SK-N-SH treated with all-trans-retinoic acid at 6 μM for 48 hours (cell line): Measurements from ENCODE around the gene PITPNC1.

ENCODE experiments used
- ATAC-seq: fragments of 200-7000 bp; cut with Tn5 transposase; 3 replicates; pipeline ENCODE4 v1.9.1; 2020; ENCODE audit warnings: mild to moderate bottlenecking, moderate library complexity
- ARNTL ChIP-seq: fragments of 450-650 bp; formaldehyde crosslinking; IDR thresholded peaks from 2 replicates; pipeline ENCODE4 v1.5.0; 2020; ENCODE audit warnings: low read depth, mild to moderate bottlenecking, moderate library complexity, borderline replicate concordance
- BACH2 ChIP-seq: fragments of 250-450 bp; sonication (Bioruptor Pico); IDR thresholded peaks from 2 replicates; pipeline ENCODE4 v1.9.0; 2021; ENCODE audit warnings: mild to moderate bottlenecking, borderline replicate concordance
- CREB5 ChIP-seq: fragments of 250-450 bp; sonication (Bioruptor Pico); IDR thresholded peaks from 2 replicates; pipeline ENCODE4 v1.5.1; 2020; ENCODE audit warnings: low read depth, mild to moderate bottlenecking, moderate library complexity
- CSDC2 ChIP-seq: fragments of 250-450 bp; sonication (Bioruptor Pico); IDR thresholded peaks from 2 replicates; pipeline ENCODE4 v1.5.0; 2020; ENCODE audit warnings: mild to moderate bottlenecking, moderate library complexity
- ESRRG ChIP-seq: fragments of 250-450 bp; sonication (Bioruptor Pico); IDR thresholded peaks from 2 replicates; pipeline ENCODE4 v1.6.1; 2021; ENCODE audit warnings: mild to moderate bottlenecking
- GLIS3 ChIP-seq: fragments of 250-450 bp; sonication (Bioruptor Pico); IDR thresholded peaks from 2 replicates; pipeline ENCODE4 v1.5.0; 2020; ENCODE audit warnings: mild to moderate bottlenecking, moderate library complexity
- ISL1 ChIP-seq: fragments of 250-450 bp; sonication (Bioruptor Pico); IDR thresholded peaks from 2 replicates; pipeline ENCODE4 v2.1.2; 2022; ENCODE audit warnings: mild to moderate bottlenecking, moderate library complexity
- OSR1 ChIP-seq: fragments of 250-450 bp; sonication (Bioruptor Pico); IDR thresholded peaks from 2 replicates; pipeline ENCODE4 v1.8.0; 2022; ENCODE audit warnings: moderate library complexity, mild to moderate bottlenecking, inconsistent platforms
- POU6F1 ChIP-seq: fragments of 250-450 bp; sonication (Bioruptor Pico); IDR thresholded peaks from 2 replicates; pipeline ENCODE4 v1.8.0; 2021; ENCODE audit warnings: low read depth, mild to moderate bottlenecking, moderate library complexity, borderline replicate concordance
- PPARA ChIP-seq: fragments of 250-450 bp; sonication (Bioruptor Pico); IDR thresholded peaks from 2 replicates; pipeline ENCODE4 v1.5.0; 2020; ENCODE audit warnings: mild to moderate bottlenecking, borderline replicate concordance
- RARB ChIP-seq: fragments of 250-450 bp; sonication (Bioruptor Pico); IDR thresholded peaks from 2 replicates; pipeline ENCODE4 v1.8.0; 2021; ENCODE audit warnings: mild to moderate bottlenecking, moderate library complexity
- SNAI2 ChIP-seq: fragments of 250-450 bp; sonication (Bioruptor Pico); IDR thresholded peaks from 2 replicates; pipeline ENCODE4 v1.5.0; 2020; ENCODE audit warnings: mild to moderate bottlenecking, moderate library complexity
- TOX ChIP-seq: fragments of 250-450 bp; sonication (Bioruptor Pico); IDR thresholded peaks from 2 replicates; pipeline ENCODE4 v1.8.0; 2021; ENCODE audit warnings: mild to moderate bottlenecking, moderate library complexity, borderline replicate concordance
- ZC3H10 ChIP-seq: fragments of 250-450 bp; sonication (Bioruptor Pico); IDR thresholded peaks from 2 replicates; pipeline ENCODE4 v1.5.1; 2021; ENCODE audit warnings: mild to moderate bottlenecking, moderate library complexity
- ZFP3 ChIP-seq: fragments of 250-450 bp; sonication (Bioruptor Pico); IDR thresholded peaks from 2 replicates; pipeline ENCODE4 v1.5.0; 2020; ENCODE audit warnings: mild to moderate bottlenecking, moderate library complexity
- ZFP30 ChIP-seq: fragments of 450-650 bp; formaldehyde crosslinking; IDR thresholded peaks from 2 replicates; pipeline ENCODE4 v1.5.0; 2022; ENCODE audit warnings: mild to moderate bottlenecking, moderate library complexity
- ZNF565 ChIP-seq: fragments of 450-650 bp; formaldehyde crosslinking; conservative IDR thresholded peaks from 2 replicates; pipeline ENCODE4 v1.5.0; 2020; ENCODE audit warnings: low read depth, mild to moderate bottlenecking, moderate library complexity
- ZNF70 ChIP-seq: fragments of 450-650 bp; formaldehyde crosslinking; IDR thresholded peaks from 2 replicates; pipeline ENCODE4 v1.5.0; 2020; ENCODE audit warnings: mild to moderate bottlenecking, moderate library complexity
- ZNF8 ChIP-seq: fragments of 450-650 bp; formaldehyde crosslinking; IDR thresholded peaks from 2 replicates; pipeline ENCODE4 v1.5.0; 2020; ENCODE audit warnings: mild to moderate bottlenecking, moderate library complexity
- TF ChIP-seq, protein P1 (sequence below): fragments of 250-450 bp; sonication (Bioruptor Pico); IDR thresholded peaks from 2 replicates; pipeline ENCODE4 v1.5.1; 2021; ENCODE audit warnings: mild to moderate bottlenecking, moderate library complexity
- TF ChIP-seq, protein P2 (sequence below): fragments of 250-450 bp; sonication (Bioruptor Pico); IDR thresholded peaks from 2 replicates; pipeline ENCODE4 v1.8.0; 2020; ENCODE audit warnings: mild to moderate bottlenecking, moderate library complexity, borderline replicate concordance
- TF ChIP-seq, protein P3 (sequence below): fragments of 250-450 bp; sonication (Bioruptor Pico); IDR thresholded peaks from 2 replicates; pipeline ENCODE4 v1.5.0; 2020; ENCODE audit warnings: mild to moderate bottlenecking, moderate library complexity

Gene PITPNC1

GRCh38 chr17:67563692-67564228 lies 186.7 kb downstream of the PITPNC1 start:
- ATAC-seq, result no peak
- TF ChIP-seq POU6F1 (CRISPR knock-in tag) (no peak), TOX (no peak), GLIS3 (CRISPR knock-in tag) (no peak), OSR1 (CRISPR knock-in tag) (no peak), CSDC2 (CRISPR knock-in tag) (no peak), ARNTL (CRISPR knock-in tag) (no peak), RARB (CRISPR knock-in tag) (no peak), ESRRG (CRISPR knock-in tag) (no peak), BACH2 (no peak), SNAI2 (CRISPR knock-in tag) (no peak), ISL1 (CRISPR knock-in tag) (no peak)

- TF ChIP-seq GLIS3 (CRISPR knock-in tag) (no peak), OSR1 (CRISPR knock-in tag) (no peak), ZNF565 (no peak), BACH2 (no peak), ZFP30 (CRISPR knock-in tag) (no peak), ARNTL (CRISPR knock-in tag) (no peak), ZNF8 (CRISPR knock-in tag) (no peak), ZC3H10 (no peak)
- no peak for ATAC-seq
These were observed 188.0 kb downstream of the PITPNC1 start for GRCh38 chr17:67565068-67565467.

- no peak for ATAC-seq
- no peak for TF ChIP-seq CSDC2 (CRISPR knock-in tag)
- TF ChIP-seq PPARA (CRISPR knock-in tag), result no peak
- no peak for TF ChIP-seq ZFP3 (CRISPR knock-in tag)
- TF ChIP-seq, protein P1, sequence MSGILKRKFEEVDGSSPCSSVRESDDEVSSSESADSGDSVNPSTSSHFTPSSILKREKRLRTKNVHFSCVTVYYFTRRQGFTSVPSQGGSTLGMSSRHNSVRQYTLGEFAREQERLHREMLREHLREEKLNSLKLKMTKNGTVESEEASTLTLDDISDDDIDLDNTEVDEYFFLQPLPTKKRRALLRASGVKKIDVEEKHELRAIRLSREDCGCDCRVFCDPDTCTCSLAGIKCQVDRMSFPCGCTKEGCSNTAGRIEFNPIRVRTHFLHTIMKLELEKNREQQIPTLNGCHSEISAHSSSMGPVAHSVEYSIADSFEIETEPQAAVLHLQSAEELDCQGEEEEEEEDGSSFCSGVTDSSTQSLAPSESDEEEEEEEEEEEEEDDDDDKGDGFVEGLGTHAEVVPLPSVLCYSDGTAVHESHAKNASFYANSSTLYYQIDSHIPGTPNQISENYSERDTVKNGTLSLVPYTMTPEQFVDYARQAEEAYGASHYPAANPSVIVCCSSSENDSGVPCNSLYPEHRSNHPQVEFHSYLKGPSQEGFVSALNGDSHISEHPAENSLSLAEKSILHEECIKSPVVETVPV (CRISPR knock-in tag), result no peak
- no peak for TF ChIP-seq RARB (CRISPR knock-in tag)
- TF ChIP-seq, protein P2, sequence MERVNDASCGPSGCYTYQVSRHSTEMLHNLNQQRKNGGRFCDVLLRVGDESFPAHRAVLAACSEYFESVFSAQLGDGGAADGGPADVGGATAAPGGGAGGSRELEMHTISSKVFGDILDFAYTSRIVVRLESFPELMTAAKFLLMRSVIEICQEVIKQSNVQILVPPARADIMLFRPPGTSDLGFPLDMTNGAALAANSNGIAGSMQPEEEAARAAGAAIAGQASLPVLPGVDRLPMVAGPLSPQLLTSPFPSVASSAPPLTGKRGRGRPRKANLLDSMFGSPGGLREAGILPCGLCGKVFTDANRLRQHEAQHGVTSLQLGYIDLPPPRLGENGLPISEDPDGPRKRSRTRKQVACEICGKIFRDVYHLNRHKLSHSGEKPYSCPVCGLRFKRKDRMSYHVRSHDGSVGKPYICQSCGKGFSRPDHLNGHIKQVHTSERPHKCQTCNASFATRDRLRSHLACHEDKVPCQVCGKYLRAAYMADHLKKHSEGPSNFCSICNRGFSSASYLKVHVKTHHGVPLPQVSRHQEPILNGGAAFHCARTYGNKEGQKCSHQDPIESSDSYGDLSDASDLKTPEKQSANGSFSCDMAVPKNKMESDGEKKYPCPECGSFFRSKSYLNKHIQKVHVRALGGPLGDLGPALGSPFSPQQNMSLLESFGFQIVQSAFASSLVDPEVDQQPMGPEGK (CRISPR knock-in tag), result no peak
- TF ChIP-seq ESRRG (CRISPR knock-in tag), result no peak
- TF ChIP-seq ZNF8 (CRISPR knock-in tag), result no peak
- TF ChIP-seq ZNF70, result no peak
- no peak for TF ChIP-seq CREB5 (CRISPR knock-in tag)
- TF ChIP-seq BACH2, result no peak
- no peak for TF ChIP-seq POU6F1 (CRISPR knock-in tag)
- TF ChIP-seq ZFP30 (CRISPR knock-in tag), result no peak
- TF ChIP-seq, protein P3, sequence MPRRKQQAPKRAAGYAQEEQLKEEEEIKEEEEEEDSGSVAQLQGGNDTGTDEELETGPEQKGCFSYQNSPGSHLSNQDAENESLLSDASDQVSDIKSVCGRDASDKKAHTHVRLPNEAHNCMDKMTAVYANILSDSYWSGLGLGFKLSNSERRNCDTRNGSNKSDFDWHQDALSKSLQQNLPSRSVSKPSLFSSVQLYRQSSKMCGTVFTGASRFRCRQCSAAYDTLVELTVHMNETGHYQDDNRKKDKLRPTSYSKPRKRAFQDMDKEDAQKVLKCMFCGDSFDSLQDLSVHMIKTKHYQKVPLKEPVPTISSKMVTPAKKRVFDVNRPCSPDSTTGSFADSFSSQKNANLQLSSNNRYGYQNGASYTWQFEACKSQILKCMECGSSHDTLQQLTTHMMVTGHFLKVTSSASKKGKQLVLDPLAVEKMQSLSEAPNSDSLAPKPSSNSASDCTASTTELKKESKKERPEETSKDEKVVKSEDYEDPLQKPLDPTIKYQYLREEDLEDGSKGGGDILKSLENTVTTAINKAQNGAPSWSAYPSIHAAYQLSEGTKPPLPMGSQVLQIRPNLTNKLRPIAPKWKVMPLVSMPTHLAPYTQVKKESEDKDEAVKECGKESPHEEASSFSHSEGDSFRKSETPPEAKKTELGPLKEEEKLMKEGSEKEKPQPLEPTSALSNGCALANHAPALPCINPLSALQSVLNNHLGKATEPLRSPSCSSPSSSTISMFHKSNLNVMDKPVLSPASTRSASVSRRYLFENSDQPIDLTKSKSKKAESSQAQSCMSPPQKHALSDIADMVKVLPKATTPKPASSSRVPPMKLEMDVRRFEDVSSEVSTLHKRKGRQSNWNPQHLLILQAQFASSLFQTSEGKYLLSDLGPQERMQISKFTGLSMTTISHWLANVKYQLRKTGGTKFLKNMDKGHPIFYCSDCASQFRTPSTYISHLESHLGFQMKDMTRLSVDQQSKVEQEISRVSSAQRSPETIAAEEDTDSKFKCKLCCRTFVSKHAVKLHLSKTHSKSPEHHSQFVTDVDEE (CRISPR knock-in tag), result no peak
- TF ChIP-seq, all 23 proteins: peak for 0
These were observed 189.6 kb downstream of the PITPNC1 start for GRCh38 chr17:67566656-67567055.
